Activated CD4-positive, alpha-beta T cell treated with anti-CD3 and anti-CD28 coated beads, Interleukin-2, amount 10 ng/mL, durations not matched to agents 24 days and 14 days (primary cell): Measurements from ENCODE around the gene NECAB2. TPM values are rescaled to one million over a fixed set of nuclear protein-coding genes. Genes with fewer than 3 reads are reported as not detected.

Source experiments
- total RNA-seq: library from RNA; stranded (reverse); gene quantifications from 2 replicates; pipeline ENCODE4 v1.2.3, GENCODE V29; 2022

The NECAB2 gene
- total RNA-seq, 1 donor from 2014 or later = not detected

Other genes with a start within 250 kb of the NECAB2 start
- 119 and 128 TPM in 2 replicates for gene HSBP1, start 160.3 kb upstream of the NECAB2 start, total RNA-seq
- 5.0 and 5.3 TPM in 2 replicates for gene MLYCD, start 69.1 kb upstream of the NECAB2 start, total RNA-seq
- 0.72 and 1.3 TPM in 2 replicates for gene OSGIN1, start 15.0 kb upstream of the NECAB2 start, total RNA-seq
- not detected in 2 replicates for gene SLC38A8, start 74.6 kb downstream of the NECAB2 start, total RNA-seq
- 49.6 and 52.3 TPM in 2 replicates for gene MBTPS1, start 148.7 kb downstream of the NECAB2 start, total RNA-seq
- 16.4 and 17.6 TPM in 2 replicates for gene HSDL1, start 176.9 kb downstream of the NECAB2 start, total RNA-seq
- not detected in 2 replicates for gene DNAAF1, start 177.1 kb downstream of the NECAB2 start, total RNA-seq
- 60.3 and 61.1 TPM in 2 replicates for gene TAF1C, start 218.8 kb downstream of the NECAB2 start, total RNA-seq
- gene ADAD2, start 222.9 kb downstream of the NECAB2 start, total RNA-seq = not detected in 2 replicates